ENCODE results near the gene NECAP2. TPM values are rescaled to one million over a fixed set of nuclear protein-coding genes. Genes with fewer than 3 reads are reported as not detected.
A peak's percentile ranks its signal among the peaks of the same experiment; 100 is the strongest.

The NECAP2 gene
- total RNA-seq = 10 to 100 TPM; 22.8 to 38.0 (median 31.2) TPM
- polyA plus RNA-seq = 10 to 100 TPM; 54.7 to 59.2 (median 59.1) TPM

GRCh38 chr1:16440470-16441281 is at the start of gene NECAP2:
Gene NECAP2, plus strand, starts transcription at chr1:16440724. Its CDS starts 38 bp downstream, at chr1:16440762.
- intact Hi-C loops (cut with DNase I) = loop anchor here (1.0 to 10.0 kb wide), 4 partner anchors 53 to 233 kb away; partner anchors contain the start of gene NBPF1
- DNase-seq = peak; percentile 95
- H3K27ac ChIP-seq = peak within 1 kb of the TSS; percentile 75 to 79 (median 78)
- peaks cover 0 to 35% (median 24%) of the 10 kb centered on the region in 4 donors for H3K4me1 ChIP-seq
- H3K4me3 ChIP-seq = peak within 1 kb of the TSS; percentile 79 to 92 (median 87)
- no peaks in the 10 kb centered on the region for H3K27me3 ChIP-seq
- TF ChIP-seq CTCF (IDR thresholded peaks at IDR 0.05) = peak; percentile 66 to 81 (median 77)
- TF ChIP-seq EP300 (IDR thresholded peaks at IDR 0.05) = peak in 1 of 4 donors; percentile 38
- peak; percentile 29 to 75 (median 72) for TF ChIP-seq POLR2AphosphoS5 (IDR thresholded peaks at IDR 0.05)
- peak; percentile 37 to 39 for TF ChIP-seq POLR2A (IDR thresholded peaks at IDR 0.05)
- H3K9me3 ChIP-seq = no peaks in the 10 kb centered on the region
- 0% methylated on average over 68 of the region's 68 CpGs for WGBS, 2 donors
- peaks cover 0 to 24% (median 9%) of the 10 kb centered on the region in 4 donors for H3K36me3 ChIP-seq

- WGBS, 2 donors = 61 to 67% methylated on average over 3 of the region's 3 CpGs
- TF ChIP-seq POLR2AphosphoS5 (IDR thresholded peaks at IDR 0.05) (no peak), CTCF (IDR thresholded peaks at IDR 0.05) (no peak), POLR2A (IDR thresholded peaks at IDR 0.05) (no peak), EP300 (IDR thresholded peaks at IDR 0.05) (no peak)
- Histone ChIP-seq H3K27ac (peak overlapping the region in 3 of 4 donors; percentile 18 to 45 (median 36)), H3K27me3 (no peaks in the 10 kb centered on the region), H3K36me3 (peaks cover 6 to 31% (median 16%) of the 10 kb centered on the region in 4 donors), H3K4me1 (peaks cover 0 to 63% (median 57%) of the 10 kb centered on the region in 4 donors), H3K9me3 (no peaks in the 10 kb centered on the region), H3K4me3 (no peak overlapping the region)
- intact Hi-C loops (cut with DNase I) = no loop called here
- DNase-seq = no peak
Observed at GRCh38 chr1:16391411-16391810, 49.1 kb upstream of the NECAP2 start.

GRCh38 chr1:16392740-16393569 is 47.6 kb upstream of the NECAP2 start:
- H3K9me3 ChIP-seq = no peaks in the 10 kb centered on the region
- TF ChIP-seq POLR2AphosphoS5 (IDR thresholded peaks at IDR 0.05) = no peak
- TF ChIP-seq POLR2A (IDR thresholded peaks at IDR 0.05) = no peak
- no peak for TF ChIP-seq CTCF (IDR thresholded peaks at IDR 0.05)
- TF ChIP-seq EP300 (IDR thresholded peaks at IDR 0.05) = no peak
- no peak for DNase-seq
- H3K36me3 ChIP-seq = peaks cover 8 to 46% (median 20%) of the 10 kb centered on the region in 4 donors
- H3K27me3 ChIP-seq = no peaks in the 10 kb centered on the region
- H3K4me3 ChIP-seq = no peak overlapping the region
- 87 to 93% methylated on average over 21 of the region's 21 CpGs for WGBS, 2 donors
- H3K27ac ChIP-seq = peak overlapping the region in 1 of 4 donors; percentile 18
- intact Hi-C loops (cut with DNase I) = no loop called here
- peaks cover 0 to 55% (median 47%) of the 10 kb centered on the region in 4 donors for H3K4me1 ChIP-seq

- Histone ChIP-seq H3K4me3 (no peak overlapping the region), H3K4me1 (peaks cover 0 to 51% (median 43%) of the 10 kb centered on the region in 4 donors), H3K27me3 (no peaks in the 10 kb centered on the region), H3K36me3 (peaks cover 8 to 55% (median 20%) of the 10 kb centered on the region in 4 donors), H3K9me3 (no peaks in the 10 kb centered on the region), H3K27ac (no peak overlapping the region)
- intact Hi-C loops (cut with DNase I) = no loop called here
- WGBS, 2 donors = 91 to 92% methylated on average over 10 of the region's 10 CpGs
- TF ChIP-seq EP300 (IDR thresholded peaks at IDR 0.05) (no peak), CTCF (IDR thresholded peaks at IDR 0.05) (no peak), POLR2AphosphoS5 (IDR thresholded peaks at IDR 0.05) (no peak), POLR2A (IDR thresholded peaks at IDR 0.05) (no peak)
- DNase-seq = no peak
Observed at GRCh38 chr1:16393570-16394521, 46.7 kb upstream of the NECAP2 start.
